GM20000 (cell line): ENCODE data around the gene RRP1B.

ENCODE experiments used
- DNase-seq: peaks from one replicate; pipeline ENCODE4 v3.0.0; 2012; ENCODE audit warnings: low spot score
- CTCF ChIP-seq: IDR thresholded peaks from 2 replicates; pipeline ENCODE4 v1.5.1; 2012; ENCODE audit warnings: mild to moderate bottlenecking, control low read depth; ENCODE audit errors: extremely low read depth, missing control alignments

The RRP1B gene

DNA sequence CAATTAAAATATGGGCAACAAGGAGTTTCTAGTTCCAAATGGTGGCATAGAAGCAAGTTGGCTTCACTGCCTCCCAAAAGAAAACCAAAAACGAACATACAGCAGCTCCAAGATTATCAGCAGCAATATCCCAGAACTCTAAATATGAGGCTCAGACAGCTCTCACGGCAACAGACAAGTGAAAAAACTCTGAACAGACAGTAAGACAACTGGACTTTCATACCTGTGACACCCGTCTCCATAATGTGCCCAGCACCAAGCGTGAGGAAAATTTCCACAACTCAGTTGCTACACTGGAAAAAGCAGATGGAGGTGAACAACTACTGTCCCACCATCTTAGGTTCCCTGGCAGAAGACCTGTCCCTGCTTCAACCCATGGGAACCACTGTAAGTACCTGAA, 40.0 kb upstream of the RRP1B start:
- no peak for DNase-seq
- TF ChIP-seq CTCF, result no peak

- TF ChIP-seq CTCF, result no peak
- no peak for DNase-seq
Observed at GRCh38 chr21:43619856-43620255, 39.5 kb upstream of the RRP1B start.

GRCh38 chr21:43622796-43623195, 36.6 kb upstream of the RRP1B start:
- no peak for TF ChIP-seq CTCF

DNA sequence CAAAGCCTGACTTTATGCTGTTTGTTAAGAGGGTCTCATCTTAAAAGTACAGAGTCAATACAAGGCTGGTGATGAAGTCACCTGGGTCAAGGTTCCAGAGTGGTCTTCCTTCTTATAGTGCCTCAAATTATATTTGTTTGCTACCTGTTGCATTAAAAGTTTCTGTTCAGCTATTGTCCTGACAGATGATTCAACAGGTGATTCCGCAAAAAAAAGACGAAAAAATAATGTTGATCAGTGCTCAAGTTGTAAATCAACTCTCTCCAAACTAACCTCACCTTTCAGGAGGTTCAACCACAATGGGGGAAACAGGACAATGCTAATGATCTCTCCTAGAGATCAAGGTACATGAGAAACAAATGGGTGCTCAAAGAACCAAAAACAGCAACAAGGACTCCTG, 35.8 kb upstream of the RRP1B start:
- no peak for DNase-seq
- no peak for TF ChIP-seq CTCF

More at GRCh38 chr21:43622796-43623195, 36.6 kb upstream of the RRP1B start:
- DNase-seq, result no peak

GRCh38 chr21:43624339-43624738, 35.0 kb upstream of the RRP1B start:
- no peak for DNase-seq
- TF ChIP-seq CTCF, result no peak

DNA sequence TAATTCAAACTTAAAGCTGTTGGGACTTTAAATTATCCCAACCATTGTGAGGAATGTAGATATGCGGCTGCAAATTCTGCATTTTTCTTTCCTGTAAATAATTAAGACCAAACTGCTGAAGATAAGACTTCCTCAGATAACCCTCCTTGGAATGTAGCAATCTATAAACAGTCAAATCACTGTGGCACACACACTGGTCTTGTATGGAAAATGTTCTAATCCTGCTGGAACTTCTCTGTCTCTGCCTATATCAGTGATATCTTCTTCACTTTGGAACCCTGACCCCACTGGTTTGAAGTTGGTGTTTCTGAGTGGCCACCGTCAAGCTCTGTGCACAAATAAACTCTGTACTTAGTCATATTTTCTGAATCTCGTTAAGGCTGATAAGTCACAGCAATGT, 33.0 kb upstream of the RRP1B start:
- TF ChIP-seq CTCF, result no peak
- DNase-seq, result no peak

DNA sequence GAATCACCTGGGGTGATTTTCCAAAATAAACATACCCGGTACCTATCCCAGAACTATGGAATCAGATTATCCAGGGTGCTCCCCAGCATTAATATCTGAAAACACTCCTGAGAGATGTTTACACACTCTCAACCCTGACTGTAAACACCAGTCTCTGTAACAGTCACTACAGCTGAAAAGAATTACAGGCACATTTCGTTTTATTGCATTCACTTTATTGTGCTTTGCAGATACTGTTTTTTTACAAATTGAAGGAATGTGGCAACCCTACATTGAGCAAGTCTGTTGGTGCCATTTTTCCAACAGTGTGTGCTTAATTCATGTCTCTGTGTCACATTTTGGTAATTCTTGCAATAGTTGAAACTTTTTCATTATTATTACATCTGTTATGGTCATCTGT, 31.8 kb upstream of the RRP1B start:
- no peak for TF ChIP-seq CTCF
- no peak for DNase-seq
